K562 (cell line): ENCODE results near the gene ANXA4. TPM values are rescaled to one million over a fixed set of nuclear protein-coding genes. Genes with fewer than 3 reads are reported as not detected.
A peak's percentile ranks its signal among the peaks of the same experiment; 100 is the strongest.

Experiments
- BRCA1 ChIP-seq, 2 experiments: fragments of 450-650 bp in 1 of 2; sonication (generic) in 1 of 2; formaldehyde crosslinking in 1 of 2; IDR thresholded peaks; 2 replicates each; pipeline versions ENCODE4 v1.5.0 to v1.6.1; 2017 to 2020; ENCODE audit warnings: mild to moderate bottlenecking in 1 of 2, missing genetic modification reagents in 1 of 2
- DPF2 ChIP-seq: fragments of 450-650 bp; IDR thresholded peaks from 2 replicates; pipeline ENCODE4 v1.6.1; 2016
- FOXK2 ChIP-seq, 2 experiments: fragments of 450-650 bp; IDR thresholded peaks in 1 of 2; conservative IDR thresholded peaks in 1 of 2; 2 replicates each; pipeline ENCODE4 v1.6.1; 2016; ENCODE audit warnings: low read depth in 2 of 2, mild to moderate bottlenecking in 1 of 2
- HLTF ChIP-seq: fragments of 450-650 bp; IDR thresholded peaks from 2 replicates; pipeline ENCODE4 v1.6.1; 2016
- L3MBTL2 ChIP-seq: fragments of 450-650 bp; IDR thresholded peaks from 2 replicates; pipeline ENCODE4 v1.6.1; 2016; ENCODE audit warnings: mild to moderate bottlenecking, moderate library complexity
- MGA ChIP-seq: fragments of 450-650 bp; IDR thresholded peaks from 2 replicates; pipeline ENCODE4 v1.6.1; 2016; ENCODE audit warnings: mild to moderate bottlenecking, moderate library complexity
- NCOR1 ChIP-seq: fragments of 450-650 bp; IDR thresholded peaks from 2 replicates; pipeline ENCODE4 v1.6.1; 2016; ENCODE audit warnings: mild to moderate bottlenecking, moderate library complexity
- PKNOX1 ChIP-seq: fragments of 450-650 bp; IDR thresholded peaks from 2 replicates; pipeline ENCODE4 v1.6.1; 2016
- RCOR1 ChIP-seq, 2 experiments: IDR thresholded peaks; 2 replicates each; pipeline ENCODE4 v1.6.1; 2012; ENCODE audit warnings: low read depth in 2 of 2, low read length in 2 of 2, borderline replicate concordance in 1 of 2, improper control_type of control experiment in 1 of 2
- SREBF2 ChIP-seq: sonication (generic); formaldehyde crosslinking; IDR thresholded peaks from 2 replicates; pipeline ENCODE4 v1.4.0; 2020; ENCODE audit warnings: mild to moderate bottlenecking, missing genetic modification reagents
- STAT5A ChIP-seq: IDR thresholded peaks from 2 replicates; pipeline ENCODE4 v1.6.1; 2012; ENCODE audit warnings: low read length, inconsistent platforms, borderline replicate concordance
- TBP ChIP-seq: optimal IDR thresholded peaks from 2 replicates; pipeline ENCODE3; 2011; ENCODE audit warnings: low read depth, low read length, improper control_type of control experiment
- TCF3 ChIP-seq: sonication (generic); formaldehyde crosslinking; IDR thresholded peaks from 2 replicates; pipeline ENCODE4 v1.4.0; 2020; ENCODE audit warnings: mild to moderate bottlenecking, missing genetic modification reagents
- ZNF282 ChIP-seq: sonication (generic); formaldehyde crosslinking; IDR thresholded peaks from 2 replicates; pipeline ENCODE4 v1.8.1; 2023; ENCODE audit warnings: missing genetic modification reagents
- ZNF561 ChIP-seq: fragments of 450-650 bp; formaldehyde crosslinking; conservative IDR thresholded peaks from 2 replicates; pipeline ENCODE4 v1.4.0; 2020; ENCODE audit warnings: mild to moderate bottlenecking, moderate library complexity
- polyA plus RNA-seq, 8 experiments: library from polyadenylated mRNA; depleted of rRNA in 4 of 8; stranded (reverse) in 5 of 8; unstranded in 3 of 8; fragments of >200 nt; fragmentation: Nextera tagmentation in 2 of 8; fragmentation: Illumina TruSeq in 1 of 8; extraction: Ambion mirVana in 2 of 8; extraction: Trizol in 1 of 8; gene quantifications; 2 replicates each; pipeline versions ENCODE4 v1.2.1 to v1.2.3, GENCODE V29; 2011 to 2014; ENCODE audit warnings: inconsistent platforms in 1 of 8, missing spikeins in 1 of 8
- total RNA-seq, 7 experiments: library from RNA; depleted of rRNA in 6 of 7; stranded (reverse); fragments of >200 nt in 6 of 7; fragmentation: Illumina TruSeq in 2 of 7; extraction: Trizol in 2 of 7; gene quantifications; 2 replicates each; pipeline versions ENCODE4 v1.2.1 to v1.2.3, GENCODE V29; 2011 to 2021; ENCODE audit warnings: low replicate concordance in 1 of 7

ANXA4 gene
- total and polyA plus RNA-seq, 9 of the 15 experiments (the other 6 are each of a cell fraction or from before 2014, with no cell fraction given) = 3.4 to 13.6 (median 11.6) TPM

- TF ChIP-seq MGA (peak; percentile 45), BRCA1 (IDR thresholded peaks at IDR 0.05) (no peak), BRCA1 (CRISPR knock-in tag; IDR thresholded peaks at IDR 0.05) (no peak), HLTF (no peak), L3MBTL2 (peak; percentile 49; the same call in 1 of the 2 replicates), ZNF282 (CRISPR knock-in tag) (no peak), SREBF2 (CRISPR knock-in tag) (no peak), DPF2 (peak; percentile 41; the same call in 1 of the 2 replicates), PKNOX1 (peak; percentile 60), NCOR1 (peak; percentile 35; the same call in 1 of the 2 replicates), TCF3 (peak; percentile 68), TBP (no peak), FOXK2 (conservative IDR thresholded peaks at IDR 0.05 in 1 of 2, IDR thresholded peaks at IDR 0.05 in 1 of 2; ENCODE audit: low read depth in 2 of 2) (no peak), RCOR1 (IDR thresholded peaks at IDR 0.05; ENCODE audit: borderline replicate concordance in 1 of 2, low read depth in 2 of 2, low read length in 2 of 2) (peak in 1 of 2 experiments; percentile 4; a peak in 1 of 4 replicates), ZNF561 (CRISPR knock-in tag) (no peak), STAT5A (peak; percentile 40; the same call in 1 of the 2 replicates)
Observed at GRCh38 chr2:69777786-69778105, 35.8 kb downstream of the ANXA4 start (continued).
